ENCODE data around the gene NDUFS3.
"Not testable (repeated sequence)": the region's sequence is repeated elsewhere in the genome, so short reads cannot be mapped to it uniquely, and the experiment has no call there.

The NDUFS3 gene

GRCh38 chr11:47578524-47579494 is at the start of gene NDUFS3, which contains the start of gene KBTBD4:
NDUFS3 (plus strand) TSS chr11:47579074; CDS start chr11:47579092, 18 bp downstream.
KBTBD4 (minus strand) TSS chr11:47578970; CDS start chr11:47578951, 19 bp downstream.
- peak within 1 kb of the TSS; percentile 97 for H3K4me3 ChIP-seq (ENCODE audit: insufficient read length, low read depth)
- no peaks in the 10 kb centered on the region for H3K4me1 ChIP-seq (ENCODE audit: insufficient read depth, insufficient read length)
- H3K9ac ChIP-seq (ENCODE audit: insufficient read length, low read depth), result peak within 1 kb of the TSS; percentile 100
- H3K36me3 ChIP-seq (ENCODE audit: insufficient read depth, insufficient read length, low read length), result peaks cover 66% of the 10 kb centered on the region
- no peaks in the 10 kb centered on the region for H3K9me3 ChIP-seq (ENCODE audit: insufficient read depth, low read length)
- peak; percentile 88 for TF ChIP-seq YY1 (IDR thresholded peaks at IDR 0.05; ENCODE audit: insufficient read depth, insufficient read length)
- no peak for TF ChIP-seq SUZ12 (IDR thresholded peaks at IDR 0.05; ENCODE audit: extremely low read depth, insufficient read depth, insufficient read length)
- no peaks in the 10 kb centered on the region for H3K27me3 ChIP-seq (ENCODE audit: insufficient read depth, insufficient read length)
- DNase-seq (ENCODE audit: low read depth, low spot score), result peak; percentile 92

- Histone ChIP-seq H3K4me1 (ENCODE audit: insufficient read depth, insufficient read length) (no peaks in the 10 kb centered on the region), H3K4me3 (ENCODE audit: insufficient read length, low read depth) (no peak overlapping the region), H3K9me3 (ENCODE audit: insufficient read depth, low read length) (no peaks in the 10 kb centered on the region), H3K36me3 (ENCODE audit: insufficient read depth, insufficient read length, low read length) (peaks cover 28% of the 10 kb centered on the region), H3K9ac (ENCODE audit: insufficient read length, low read depth) (no peak overlapping the region), H3K27me3 (ENCODE audit: insufficient read depth, insufficient read length) (no peaks in the 10 kb centered on the region)
- no peak for DNase-seq (ENCODE audit: low read depth, low spot score)
- TF ChIP-seq SUZ12 (IDR thresholded peaks at IDR 0.05; ENCODE audit: extremely low read depth, insufficient read depth, insufficient read length) (no peak), YY1 (IDR thresholded peaks at IDR 0.05; ENCODE audit: insufficient read depth, insufficient read length) (no peak), ZNF274 (IDR thresholded peaks at IDR 0.05; ENCODE audit: low read depth, low read length) (no peak)
Observed at GRCh38 chr11:47529951-47530350, 48.9 kb upstream of the NDUFS3 start.

GRCh38 chr11:47530721-47531120 is 48.2 kb upstream of the NDUFS3 start:
- not testable (repeated sequence) for DNase-seq (ENCODE audit: low read depth, low spot score); H3K9ac ChIP-seq (ENCODE audit: insufficient read length, low read depth); H3K9me3 ChIP-seq (ENCODE audit: insufficient read depth, low read length); H3K4me3 ChIP-seq (ENCODE audit: insufficient read length, low read depth); H3K4me1 ChIP-seq (ENCODE audit: insufficient read depth, insufficient read length); H3K27me3 ChIP-seq (ENCODE audit: insufficient read depth, insufficient read length)
- H3K36me3 ChIP-seq (ENCODE audit: insufficient read depth, insufficient read length, low read length), result peaks cover 31% of the 10 kb centered on the region

- Histone ChIP-seq H3K9me3 (ENCODE audit: insufficient read depth, low read length) (no peaks in the 10 kb centered on the region), H3K4me3 (ENCODE audit: insufficient read length, low read depth) (no peak overlapping the region), H3K9ac (ENCODE audit: insufficient read length, low read depth) (no peak overlapping the region), H3K4me1 (ENCODE audit: insufficient read depth, insufficient read length) (no peaks in the 10 kb centered on the region), H3K36me3 (ENCODE audit: insufficient read depth, insufficient read length, low read length) (peaks cover 35% of the 10 kb centered on the region), H3K27me3 (ENCODE audit: insufficient read depth, insufficient read length) (no peaks in the 10 kb centered on the region)
- no peak for DNase-seq (ENCODE audit: low read depth, low spot score)
- TF ChIP-seq ZNF274 (IDR thresholded peaks at IDR 0.05; ENCODE audit: low read depth, low read length) (no peak), YY1 (IDR thresholded peaks at IDR 0.05; ENCODE audit: insufficient read depth, insufficient read length) (no peak), SUZ12 (IDR thresholded peaks at IDR 0.05; ENCODE audit: extremely low read depth, insufficient read depth, insufficient read length) (no peak)
Observed at GRCh38 chr11:47531666-47532065, 47.2 kb upstream of the NDUFS3 start.

- Histone ChIP-seq H3K9ac (ENCODE audit: insufficient read length, low read depth) (no peak overlapping the region), H3K9me3 (ENCODE audit: insufficient read depth, low read length) (no peaks in the 10 kb centered on the region), H3K36me3 (ENCODE audit: insufficient read depth, insufficient read length, low read length) (peaks cover 35% of the 10 kb centered on the region), H3K27me3 (ENCODE audit: insufficient read depth, insufficient read length) (no peaks in the 10 kb centered on the region), H3K4me3 (ENCODE audit: insufficient read length, low read depth) (no peak overlapping the region), H3K4me1 (ENCODE audit: insufficient read depth, insufficient read length) (no peaks in the 10 kb centered on the region)
- DNase-seq (ENCODE audit: low read depth, low spot score), result no peak
- TF ChIP-seq YY1 (IDR thresholded peaks at IDR 0.05; ENCODE audit: insufficient read depth, insufficient read length) (no peak), ZNF274 (IDR thresholded peaks at IDR 0.05; ENCODE audit: low read depth, low read length) (no peak), SUZ12 (IDR thresholded peaks at IDR 0.05; ENCODE audit: extremely low read depth, insufficient read depth, insufficient read length) (no peak)
Observed at GRCh38 chr11:47532597-47533213, 46.2 kb upstream of the NDUFS3 start.

- Histone ChIP-seq H3K4me1 (ENCODE audit: insufficient read depth, insufficient read length) (no peaks in the 10 kb centered on the region), H3K9me3 (ENCODE audit: insufficient read depth, low read length) (no peaks in the 10 kb centered on the region), H3K36me3 (ENCODE audit: insufficient read depth, insufficient read length, low read length) (peaks cover 29% of the 10 kb centered on the region), H3K9ac (ENCODE audit: insufficient read length, low read depth) (no peak overlapping the region), H3K27me3 (ENCODE audit: insufficient read depth, insufficient read length) (no peaks in the 10 kb centered on the region), H3K4me3 (ENCODE audit: insufficient read length, low read depth) (no peak overlapping the region)
- TF ChIP-seq YY1 (IDR thresholded peaks at IDR 0.05; ENCODE audit: insufficient read depth, insufficient read length), result no peak
- TF ChIP-seq SUZ12 (IDR thresholded peaks at IDR 0.05; ENCODE audit: extremely low read depth, insufficient read depth, insufficient read length), result no peak
- TF ChIP-seq ZNF274 (IDR thresholded peaks at IDR 0.05; ENCODE audit: low read depth, low read length), result no peak
- DNase-seq (ENCODE audit: low read depth, low spot score), result no peak
Observed at GRCh38 chr11:47533690-47534151, 45.2 kb upstream of the NDUFS3 start.

GRCh38 chr11:47534704-47535251 is 44.1 kb upstream of the NDUFS3 start:
- Histone ChIP-seq H3K36me3 (ENCODE audit: insufficient read depth, insufficient read length, low read length) (peaks cover 19% of the 10 kb centered on the region), H3K9ac (ENCODE audit: insufficient read length, low read depth) (no peak overlapping the region), H3K9me3 (ENCODE audit: insufficient read depth, low read length) (no peaks in the 10 kb centered on the region), H3K4me1 (ENCODE audit: insufficient read depth, insufficient read length) (no peaks in the 10 kb centered on the region), H3K4me3 (ENCODE audit: insufficient read length, low read depth) (no peak overlapping the region), H3K27me3 (ENCODE audit: insufficient read depth, insufficient read length) (no peaks in the 10 kb centered on the region)
- no peak for TF ChIP-seq ZNF274 (IDR thresholded peaks at IDR 0.05; ENCODE audit: low read depth, low read length)
- TF ChIP-seq YY1 (IDR thresholded peaks at IDR 0.05; ENCODE audit: insufficient read depth, insufficient read length), result no peak
- no peak for TF ChIP-seq SUZ12 (IDR thresholded peaks at IDR 0.05; ENCODE audit: extremely low read depth, insufficient read depth, insufficient read length)
- no peak for DNase-seq (ENCODE audit: low read depth, low spot score)

All from NT2/D1 (cell line).